Measurements from ENCODE around the gene FYB2. TPM values are rescaled to one million over a fixed set of nuclear protein-coding genes. Genes with fewer than 3 reads are reported as not detected.

The FYB2 gene
- total and polyA plus RNA-seq, 10 of the 15 experiments (the other 5 are each of a cell fraction or from before 2014, with no cell fraction given): 0.04 to 0.16 (median 0.05) TPM; not detected in 4

GRCh38 chr1:56850411-56850810 is 31.2 kb upstream of the FYB2 start:
- H3K79me2 ChIP-seq (ENCODE audit: control insufficient read depth, insufficient read depth, low read length): no peaks in the 10 kb centered on the region
- no peak overlapping the region for H3K4me3 ChIP-seq
- no peak overlapping the region for H2AFZ ChIP-seq (ENCODE audit: control insufficient read depth, low read depth, low read length)
- no peaks in the 10 kb centered on the region for H3K27me3 ChIP-seq (replicated peaks in 1 of 2; ENCODE audit: control insufficient read depth in 2 of 2, insufficient read depth in 2 of 2, low read length in 1 of 2)
- no peaks in the 10 kb centered on the region for H3K36me3 ChIP-seq (ENCODE audit: control insufficient read depth in 2 of 2, insufficient read depth in 2 of 2, low read length in 1 of 2)
- WGBS (ENCODE audit: insufficient coverage, insufficient replicate concordance, low lambda C conversion rate, missing lambda C conversion rate): 2% methylated on average over 2 of the region's 2 CpGs
- ChIA-PET SMC1A (ENCODE audit: uncharacterized antibody, unreplicated experiment) (no interaction called here), POLR2A (no interaction called here), RAD21 (ENCODE audit: unreplicated experiment) (no interaction called here), CTCF (no interaction called here)
- no peaks in the 10 kb centered on the region for H3K9me3 ChIP-seq (replicated peaks; ENCODE audit: control insufficient read depth, insufficient read depth, low read length)
- H3K27ac ChIP-seq (ENCODE audit: control insufficient read depth, insufficient read depth): no peak overlapping the region
- no peaks in the 10 kb centered on the region for H3K4me1 ChIP-seq (ENCODE audit: control insufficient read depth, insufficient read depth, low read length)
- H4K20me1 ChIP-seq (ENCODE audit: control insufficient read depth, insufficient read depth): no peaks in the 10 kb centered on the region
- DNase-seq (ENCODE audit: low read depth, low spot score): no peak
- in situ Hi-C loops (cut with MboI) (no loop called here), intact Hi-C loops (cut with micrococcal nuclease; ENCODE audit: unreplicated experiment) (no loop called here)
- no TSS peak for BruUV-seq (replicated peaks)
- no peak overlapping the region for H3K9ac ChIP-seq (ENCODE audit: control insufficient read depth, insufficient read depth, low read length)
- no peak for FAIRE-seq
- H3K4me2 ChIP-seq (ENCODE audit: control insufficient read depth, insufficient read depth): no peak overlapping the region
- TF ChIP-seq, protein P1, sequence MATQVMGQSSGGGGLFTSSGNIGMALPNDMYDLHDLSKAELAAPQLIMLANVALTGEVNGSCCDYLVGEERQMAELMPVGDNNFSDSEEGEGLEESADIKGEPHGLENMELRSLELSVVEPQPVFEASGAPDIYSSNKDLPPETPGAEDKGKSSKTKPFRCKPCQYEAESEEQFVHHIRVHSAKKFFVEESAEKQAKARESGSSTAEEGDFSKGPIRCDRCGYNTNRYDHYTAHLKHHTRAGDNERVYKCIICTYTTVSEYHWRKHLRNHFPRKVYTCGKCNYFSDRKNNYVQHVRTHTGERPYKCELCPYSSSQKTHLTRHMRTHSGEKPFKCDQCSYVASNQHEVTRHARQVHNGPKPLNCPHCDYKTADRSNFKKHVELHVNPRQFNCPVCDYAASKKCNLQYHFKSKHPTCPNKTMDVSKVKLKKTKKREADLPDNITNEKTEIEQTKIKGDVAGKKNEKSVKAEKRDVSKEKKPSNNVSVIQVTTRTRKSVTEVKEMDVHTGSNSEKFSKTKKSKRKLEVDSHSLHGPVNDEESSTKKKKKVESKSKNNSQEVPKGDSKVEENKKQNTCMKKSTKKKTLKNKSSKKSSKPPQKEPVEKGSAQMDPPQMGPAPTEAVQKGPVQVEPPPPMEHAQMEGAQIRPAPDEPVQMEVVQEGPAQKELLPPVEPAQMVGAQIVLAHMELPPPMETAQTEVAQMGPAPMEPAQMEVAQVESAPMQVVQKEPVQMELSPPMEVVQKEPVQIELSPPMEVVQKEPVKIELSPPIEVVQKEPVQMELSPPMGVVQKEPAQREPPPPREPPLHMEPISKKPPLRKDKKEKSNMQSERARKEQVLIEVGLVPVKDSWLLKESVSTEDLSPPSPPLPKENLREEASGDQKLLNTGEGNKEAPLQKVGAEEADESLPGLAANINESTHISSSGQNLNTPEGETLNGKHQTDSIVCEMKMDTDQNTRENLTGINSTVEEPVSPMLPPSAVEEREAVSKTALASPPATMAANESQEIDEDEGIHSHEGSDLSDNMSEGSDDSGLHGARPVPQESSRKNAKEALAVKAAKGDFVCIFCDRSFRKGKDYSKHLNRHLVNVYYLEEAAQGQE (IDR thresholded peaks at IDR 0.05; ENCODE audit: low read depth, low read length): no peak
- TF ChIP-seq ETV6 (conservative IDR thresholded peaks at IDR 0.05 in 1 of 2, IDR thresholded peaks at IDR 0.05 in 1 of 2; ENCODE audit: borderline replicate concordance in 1 of 2, low read depth in 1 of 2) (no peak), STAT3 (IDR thresholded peaks at IDR 0.05; ENCODE audit: low read depth, low read length) (no peak)
- no peak for ATAC-seq

- Histone ChIP-seq H2AFZ (ENCODE audit: control insufficient read depth, low read depth, low read length) (no peak overlapping the region), H3K79me2 (ENCODE audit: control insufficient read depth, insufficient read depth, low read length) (no peaks in the 10 kb centered on the region), H3K36me3 (ENCODE audit: control insufficient read depth in 2 of 2, insufficient read depth in 2 of 2, low read length in 1 of 2) (no peaks in the 10 kb centered on the region), H3K9me3 (replicated peaks; ENCODE audit: control insufficient read depth, insufficient read depth, low read length) (no peaks in the 10 kb centered on the region), H3K27me3 (replicated peaks in 1 of 2; ENCODE audit: control insufficient read depth in 2 of 2, insufficient read depth in 2 of 2, low read length in 1 of 2) (no peaks in the 10 kb centered on the region), H3K27ac (ENCODE audit: control insufficient read depth, insufficient read depth) (no peak overlapping the region), H3K9ac (ENCODE audit: control insufficient read depth, insufficient read depth, low read length) (no peak overlapping the region), H3K4me1 (ENCODE audit: control insufficient read depth, insufficient read depth, low read length) (no peaks in the 10 kb centered on the region), H4K20me1 (ENCODE audit: control insufficient read depth, insufficient read depth) (no peaks in the 10 kb centered on the region), H3K4me2 (ENCODE audit: control insufficient read depth, insufficient read depth) (no peak overlapping the region), H3K4me3 (no peak overlapping the region)
- RAD21 ChIA-PET (ENCODE audit: unreplicated experiment): no interaction called here
- ATAC-seq: no peak
- WGBS (ENCODE audit: insufficient coverage, insufficient replicate concordance, low lambda C conversion rate, missing lambda C conversion rate): 40% methylated on average over 7 of the region's 7 CpGs
- intact Hi-C loops (cut with micrococcal nuclease; ENCODE audit: unreplicated experiment) (no loop called here), in situ Hi-C loops (cut with MboI) (loop anchor here (25.0 kb wide), 1 partner anchor 1713 kb away; no protein-coding TSS in a partner anchor)
- FAIRE-seq: no peak
- CTCF ChIA-PET: no interaction called here
- POLR2A ChIA-PET: no interaction called here
- no TSS peak for BruUV-seq (replicated peaks)
- SMC1A ChIA-PET (ENCODE audit: uncharacterized antibody, unreplicated experiment): no interaction called here
- DNase-seq (ENCODE audit: low read depth, low spot score): no peak
- TF ChIP-seq ZNF207 (IDR thresholded peaks at IDR 0.05; ENCODE audit: borderline replicate concordance) (no peak), SUPT20H (IDR thresholded peaks at IDR 0.05; ENCODE audit: borderline replicate concordance, control insufficient read depth, low read depth, low read length) (no peak), RB1 (IDR thresholded peaks at IDR 0.05; ENCODE audit: borderline replicate concordance) (no peak), SMC3 (IDR thresholded peaks at IDR 0.05; ENCODE audit: borderline replicate concordance, low read length) (no peak), KAT2A (conservative IDR thresholded peaks at IDR 0.05; ENCODE audit: control insufficient read depth, low read depth, low read length) (no peak), SIN3A (IDR thresholded peaks at IDR 0.05; ENCODE audit: low read depth, low read length) (no peak), SMAD5 (IDR thresholded peaks at IDR 0.05; ENCODE audit: low read depth) (no peak), CBX3 (IDR thresholded peaks at IDR 0.05; ENCODE audit: borderline replicate concordance, low read depth) (no peak), HDAC6 (IDR thresholded peaks at IDR 0.05; ENCODE audit: unreplicated experiment) (no peak), KLF5 (IDR thresholded peaks at IDR 0.05; ENCODE audit: partially characterized antibody) (no peak)
- TF ChIP-seq, protein P2, sequence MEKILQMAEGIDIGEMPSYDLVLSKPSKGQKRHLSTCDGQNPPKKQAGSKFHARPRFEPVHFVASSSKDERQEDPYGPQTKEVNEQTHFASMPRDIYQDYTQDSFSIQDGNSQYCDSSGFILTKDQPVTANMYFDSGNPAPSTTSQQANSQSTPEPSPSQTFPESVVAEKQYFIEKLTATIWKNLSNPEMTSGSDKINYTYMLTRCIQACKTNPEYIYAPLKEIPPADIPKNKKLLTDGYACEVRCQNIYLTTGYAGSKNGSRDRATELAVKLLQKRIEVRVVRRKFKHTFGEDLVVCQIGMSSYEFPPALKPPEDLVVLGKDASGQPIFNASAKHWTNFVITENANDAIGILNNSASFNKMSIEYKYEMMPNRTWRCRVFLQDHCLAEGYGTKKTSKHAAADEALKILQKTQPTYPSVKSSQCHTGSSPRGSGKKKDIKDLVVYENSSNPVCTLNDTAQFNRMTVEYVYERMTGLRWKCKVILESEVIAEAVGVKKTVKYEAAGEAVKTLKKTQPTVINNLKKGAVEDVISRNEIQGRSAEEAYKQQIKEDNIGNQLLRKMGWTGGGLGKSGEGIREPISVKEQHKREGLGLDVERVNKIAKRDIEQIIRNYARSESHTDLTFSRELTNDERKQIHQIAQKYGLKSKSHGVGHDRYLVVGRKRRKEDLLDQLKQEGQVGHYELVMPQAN (conservative IDR thresholded peaks at IDR 0.05): no peak
These were observed 30.5 kb upstream of the FYB2 start for GRCh38 chr1:56849750-56850149.

Measured in GM12878 (cell line).